ENCODE results near the gene RAD51B.

DNA sequence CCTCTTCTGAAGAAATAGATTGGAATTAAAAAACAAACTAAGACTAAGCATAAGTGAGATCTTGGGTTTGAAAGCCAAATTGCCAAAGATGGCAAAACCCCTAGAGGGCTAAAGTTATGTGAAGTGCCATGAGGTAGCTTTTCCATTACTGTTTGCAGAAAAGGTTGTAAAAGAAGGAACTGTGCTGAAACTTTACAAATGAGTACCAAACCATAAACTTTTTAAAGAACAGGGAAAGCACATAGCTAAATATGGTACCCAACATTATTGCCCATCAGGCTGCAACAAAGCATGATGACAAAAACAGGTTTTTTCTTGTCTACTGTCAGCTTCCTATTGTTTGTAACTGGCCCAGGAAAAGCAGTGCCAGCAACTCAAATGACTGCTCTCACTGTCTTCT lies 224.2 kb downstream of the RAD51B start:
- TF ChIP-seq, protein P1, sequence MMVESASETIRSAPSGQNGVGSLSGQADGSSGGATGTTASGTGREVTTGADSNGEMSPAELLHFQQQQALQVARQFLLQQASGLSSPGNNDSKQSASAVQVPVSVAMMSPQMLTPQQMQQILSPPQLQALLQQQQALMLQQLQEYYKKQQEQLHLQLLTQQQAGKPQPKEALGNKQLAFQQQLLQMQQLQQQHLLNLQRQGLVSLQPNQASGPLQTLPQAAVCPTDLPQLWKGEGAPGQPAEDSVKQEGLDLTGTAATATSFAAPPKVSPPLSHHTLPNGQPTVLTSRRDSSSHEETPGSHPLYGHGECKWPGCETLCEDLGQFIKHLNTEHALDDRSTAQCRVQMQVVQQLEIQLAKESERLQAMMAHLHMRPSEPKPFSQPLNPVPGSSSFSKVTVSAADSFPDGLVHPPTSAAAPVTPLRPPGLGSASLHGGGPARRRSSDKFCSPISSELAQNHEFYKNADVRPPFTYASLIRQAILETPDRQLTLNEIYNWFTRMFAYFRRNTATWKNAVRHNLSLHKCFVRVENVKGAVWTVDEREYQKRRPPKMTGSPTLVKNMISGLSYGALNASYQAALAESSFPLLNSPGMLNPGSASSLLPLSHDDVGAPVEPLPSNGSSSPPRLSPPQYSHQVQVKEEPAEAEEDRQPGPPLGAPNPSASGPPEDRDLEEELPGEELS (CRISPR knock-in tag; IDR thresholded peaks at IDR 0.05; ENCODE audit: borderline replicate concordance): no peak
- TF ChIP-seq SIX5 (IDR thresholded peaks at IDR 0.05; ENCODE audit: borderline replicate concordance in 1 of 2, insufficient read depth in 1 of 2, low read depth in 1 of 2, low read length in 2 of 2): no peak
- no peak for TF ChIP-seq SP1 (CRISPR knock-in tag; IDR thresholded peaks at IDR 0.05)
- no peak for TF ChIP-seq EZH2 (IDR thresholded peaks at IDR 0.05; ENCODE audit: borderline replicate concordance, low read depth, low read length)
- TF ChIP-seq MYNN (IDR thresholded peaks at IDR 0.05): no peak
- no peak for TF ChIP-seq MYNN (CRISPR knock-in tag; IDR thresholded peaks at IDR 0.05)
- TF ChIP-seq, protein P2, sequence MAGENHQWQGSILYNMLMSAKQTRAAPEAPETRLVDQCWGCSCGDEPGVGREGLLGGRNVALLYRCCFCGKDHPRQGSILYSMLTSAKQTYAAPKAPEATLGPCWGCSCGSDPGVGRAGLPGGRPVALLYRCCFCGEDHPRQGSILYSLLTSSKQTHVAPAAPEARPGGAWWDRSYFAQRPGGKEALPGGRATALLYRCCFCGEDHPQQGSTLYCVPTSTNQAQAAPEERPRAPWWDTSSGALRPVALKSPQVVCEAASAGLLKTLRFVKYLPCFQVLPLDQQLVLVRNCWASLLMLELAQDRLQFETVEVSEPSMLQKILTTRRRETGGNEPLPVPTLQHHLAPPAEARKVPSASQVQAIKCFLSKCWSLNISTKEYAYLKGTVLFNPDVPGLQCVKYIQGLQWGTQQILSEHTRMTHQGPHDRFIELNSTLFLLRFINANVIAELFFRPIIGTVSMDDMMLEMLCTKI (IDR thresholded peaks at IDR 0.05; ENCODE audit: partially characterized antibody): no peak
- TF ChIP-seq CEBPG (CRISPR knock-in tag; IDR thresholded peaks at IDR 0.05): no peak
- TF ChIP-seq CEBPG (tag; conservative IDR thresholded peaks at IDR 0.05 in 1 of 2, IDR thresholded peaks at IDR 0.05 in 1 of 2): no peak
- no peak for TF ChIP-seq PHF20 (IDR thresholded peaks at IDR 0.05; ENCODE audit: partially characterized antibody)
- TF ChIP-seq CBFB (CRISPR knock-in tag; IDR thresholded peaks at IDR 0.05): no peak
- no peak for TF ChIP-seq NONO (IDR thresholded peaks at IDR 0.05; ENCODE audit: low read depth in 2 of 2, low read length in 1 of 2)
- TF ChIP-seq, protein P3, sequence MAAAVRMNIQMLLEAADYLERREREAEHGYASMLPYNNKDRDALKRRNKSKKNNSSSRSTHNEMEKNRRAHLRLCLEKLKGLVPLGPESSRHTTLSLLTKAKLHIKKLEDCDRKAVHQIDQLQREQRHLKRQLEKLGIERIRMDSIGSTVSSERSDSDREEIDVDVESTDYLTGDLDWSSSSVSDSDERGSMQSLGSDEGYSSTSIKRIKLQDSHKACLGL (CRISPR knock-in tag; IDR thresholded peaks at IDR 0.05; ENCODE audit: borderline replicate concordance, poor library complexity, severe bottlenecking): no peak

All from K562 (cell line).